HL-60/S4 treated with retinoic acid at 250 ng/mL for 4 days and 3 days (cell line): ENCODE results near the gene PACRG.
"Not testable (repeated sequence)": the region's sequence is repeated elsewhere in the genome, so short reads cannot be mapped to it uniquely, and the experiment has no call there.

Experiments
- in situ Hi-C: fragments of 300-500 bp; cut with MboI; formaldehyde crosslinking; loops from 2 replicates; pipeline ENCODE4 v1.7.0; 2022; ENCODE audit warnings: low sequenced_read_pairs

Gene PACRG

DNA sequence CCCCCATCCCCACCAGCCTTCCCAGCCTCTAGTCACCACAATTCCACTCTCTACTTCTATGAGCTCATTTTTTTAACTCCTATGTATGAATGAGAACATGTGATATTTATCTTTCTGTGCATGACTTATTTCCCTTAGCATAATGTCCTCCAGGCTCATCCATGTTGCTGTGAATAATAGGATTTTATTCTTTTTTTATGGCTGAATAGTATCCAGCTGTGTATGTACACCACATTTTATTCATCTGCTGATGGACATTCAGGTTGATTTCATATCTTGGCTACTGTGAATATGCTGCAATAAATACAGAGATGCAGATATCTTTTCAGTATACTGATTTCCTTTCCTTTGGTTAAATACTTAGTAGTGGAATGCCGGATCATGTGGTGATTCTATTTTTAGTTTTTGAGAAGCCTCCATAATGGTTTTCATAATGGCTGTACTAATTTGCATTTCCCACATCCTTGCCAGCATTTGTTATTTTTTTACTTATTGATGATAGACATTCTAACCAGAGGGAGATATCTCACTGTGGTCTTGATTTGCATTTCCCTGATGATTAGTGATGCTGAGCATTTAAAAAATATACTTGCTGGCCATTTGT, 194.9 kb downstream of the PACRG start:
- in situ Hi-C loops: no loop called here

DNA sequence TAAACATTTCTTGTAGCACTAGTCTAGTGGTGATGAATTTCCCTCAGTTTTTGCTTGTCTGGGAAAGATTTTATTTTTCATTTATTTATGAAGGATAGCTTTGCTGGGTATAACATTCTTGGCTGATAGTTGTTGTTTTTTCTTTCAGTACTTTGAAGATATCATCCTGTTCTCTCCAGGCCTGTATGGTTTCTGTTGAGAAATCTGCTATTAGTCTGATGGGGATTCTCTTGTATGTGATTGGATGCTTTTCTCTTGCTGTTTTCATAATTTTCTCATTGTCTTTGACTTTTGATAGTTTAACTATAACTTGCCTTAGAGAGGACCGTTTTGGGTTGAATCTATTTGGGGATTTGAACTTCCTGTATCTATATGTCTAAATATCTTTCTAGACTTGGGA, 207.1 kb downstream of the PACRG start:
- in situ Hi-C loops: no loop called here

DNA sequence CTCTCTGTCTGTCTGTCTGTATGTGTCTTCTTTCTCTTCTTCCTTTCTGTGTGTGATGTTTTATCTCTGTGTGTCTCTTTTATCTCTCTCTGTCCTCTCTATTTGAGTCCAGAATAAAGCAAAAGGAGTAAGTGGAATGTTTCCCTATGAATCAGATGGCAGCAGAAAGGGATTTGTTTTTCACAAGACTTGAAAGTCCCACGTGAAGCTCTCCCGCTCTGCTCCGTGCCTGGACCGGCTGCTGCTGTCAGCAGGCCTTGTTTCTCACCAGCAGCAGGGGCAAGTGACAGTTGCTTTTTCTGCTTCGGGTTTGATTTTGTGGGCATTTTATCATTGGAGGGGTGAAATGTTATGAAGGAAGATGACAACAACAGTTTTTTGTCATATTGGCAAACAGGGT, 212.7 kb downstream of the PACRG start:
- in situ Hi-C loops: no loop called here

DNA sequence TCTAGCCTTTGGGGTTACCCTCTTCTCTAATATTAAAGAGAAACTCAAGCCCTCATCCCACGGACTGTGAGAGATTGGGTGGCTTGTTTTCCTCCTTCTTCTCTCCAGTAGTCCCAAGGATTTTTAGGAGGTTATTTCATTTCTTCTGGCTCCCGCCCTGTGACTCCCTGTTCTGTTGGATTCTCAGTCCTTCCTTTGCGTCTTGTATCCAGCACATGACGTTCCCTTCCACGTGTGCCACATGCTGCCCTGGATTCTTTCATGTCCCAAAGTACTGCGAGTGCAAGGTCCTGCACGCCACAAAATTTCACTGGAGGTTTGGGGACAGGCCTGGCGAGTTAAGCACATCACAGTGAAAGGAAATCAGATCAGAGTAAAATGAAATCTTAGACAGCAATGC, 213.4 kb downstream of the PACRG start:
- in situ Hi-C loops: no loop called here

DNA sequence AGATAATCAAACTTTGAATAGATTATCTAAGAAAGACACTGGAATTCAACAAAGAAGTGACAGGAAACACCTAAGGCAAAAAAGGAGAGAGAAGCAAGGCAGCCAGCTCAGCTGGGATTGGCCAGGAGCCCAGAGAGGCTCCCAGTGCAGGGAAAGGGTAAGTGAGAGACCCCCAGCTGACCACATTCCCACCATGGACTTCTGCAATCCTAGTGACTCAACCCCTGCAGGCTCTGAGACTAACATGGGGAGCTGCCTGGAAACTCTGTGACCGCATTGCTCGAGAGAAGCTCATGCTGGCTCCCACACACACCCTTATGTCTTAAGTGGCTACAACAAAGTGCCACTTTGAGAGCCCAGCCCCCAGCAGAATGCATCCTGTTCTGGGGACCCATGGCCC, 215.1 kb downstream of the PACRG start:
- in situ Hi-C loops: no loop called here

DNA sequence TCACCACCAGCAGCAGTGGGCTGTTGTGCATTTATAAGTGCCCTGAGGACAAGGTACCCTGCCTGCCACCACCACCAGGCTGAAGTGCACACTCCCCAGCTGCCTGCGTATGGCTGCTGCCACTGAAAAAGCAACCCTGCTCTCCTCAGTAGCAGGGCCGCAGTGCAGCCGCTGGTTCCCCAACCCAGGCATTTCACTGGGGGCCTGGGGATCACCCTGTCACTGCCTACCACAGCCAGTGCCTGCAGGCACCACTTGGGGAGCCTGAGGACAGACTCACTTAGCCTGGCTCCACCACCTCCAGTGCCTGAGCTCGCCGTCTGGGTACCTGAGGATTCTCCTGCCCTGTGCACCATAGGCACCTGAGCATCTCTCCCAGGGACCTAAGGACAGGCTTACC, 215.6 kb downstream of the PACRG start:
- in situ Hi-C loops: no loop called here

DNA sequence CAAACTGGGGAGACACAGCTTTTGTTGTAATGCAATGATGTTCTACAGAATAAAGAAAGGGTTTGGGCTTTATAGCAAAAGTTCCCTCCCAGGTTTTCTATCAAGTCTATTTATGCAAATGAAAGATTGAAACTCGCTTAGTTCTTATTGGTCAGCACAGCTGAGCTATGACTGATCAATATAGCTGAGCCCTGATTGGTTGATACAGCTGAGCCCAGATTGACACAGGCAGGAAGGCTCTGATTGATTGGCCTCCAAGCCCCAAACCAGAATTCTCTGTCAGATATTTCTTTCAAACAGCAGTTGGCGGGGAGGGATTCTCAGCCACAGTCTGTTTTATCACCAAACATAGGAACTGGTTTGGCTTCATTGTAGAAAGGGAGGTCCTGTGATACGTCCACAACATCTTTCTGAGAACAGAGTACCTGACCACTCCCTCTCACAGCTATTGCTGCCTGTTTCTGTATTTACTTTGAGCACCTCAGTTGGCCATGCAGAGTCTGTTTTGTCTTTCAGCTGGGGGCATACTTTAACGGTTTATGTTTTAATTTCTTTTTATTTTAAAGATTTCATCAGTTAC, 223.5 kb downstream of the PACRG start:
- in situ Hi-C loops: no loop called here

DNA sequence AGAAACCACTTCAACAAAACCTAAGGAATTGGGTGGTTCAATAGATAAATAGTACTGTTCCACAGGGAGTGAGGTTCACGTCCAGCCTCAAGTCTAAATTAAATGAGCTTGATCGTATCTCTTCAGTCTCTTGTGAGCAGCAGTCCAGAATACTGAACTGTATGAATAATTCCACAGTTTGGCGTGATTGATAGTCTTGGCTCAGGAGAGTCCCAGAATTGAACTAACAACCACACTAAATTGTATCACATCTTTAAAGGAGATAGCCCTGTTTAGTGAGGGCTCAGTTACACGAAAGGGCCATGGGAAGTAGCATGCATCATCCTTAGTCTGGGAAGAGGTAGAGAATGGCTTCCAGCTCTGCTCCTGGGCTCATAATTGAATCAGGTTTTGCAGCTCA, 224.6 kb downstream of the PACRG start:
- in situ Hi-C loops: no loop called here

DNA sequence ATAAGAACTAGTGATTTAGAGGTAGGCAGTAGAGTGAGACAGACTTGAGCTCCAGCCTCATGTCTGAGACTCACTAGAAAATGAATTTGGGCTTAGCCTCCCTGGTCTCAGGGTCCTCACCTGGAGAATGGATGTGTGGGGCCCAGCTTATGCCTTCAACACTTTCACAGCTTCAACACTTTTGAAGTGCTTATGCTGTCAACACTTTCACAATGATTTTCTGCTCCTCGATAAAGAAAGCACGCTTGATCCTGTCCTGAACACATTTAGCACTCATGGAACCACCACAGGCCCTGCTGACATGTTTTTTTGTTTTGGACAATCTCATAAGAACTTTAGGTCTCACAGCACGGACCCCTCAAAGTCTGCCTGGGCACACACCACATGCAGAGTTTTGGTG, 229.3 kb downstream of the PACRG start:
- in situ Hi-C loops: no loop called here

DNA sequence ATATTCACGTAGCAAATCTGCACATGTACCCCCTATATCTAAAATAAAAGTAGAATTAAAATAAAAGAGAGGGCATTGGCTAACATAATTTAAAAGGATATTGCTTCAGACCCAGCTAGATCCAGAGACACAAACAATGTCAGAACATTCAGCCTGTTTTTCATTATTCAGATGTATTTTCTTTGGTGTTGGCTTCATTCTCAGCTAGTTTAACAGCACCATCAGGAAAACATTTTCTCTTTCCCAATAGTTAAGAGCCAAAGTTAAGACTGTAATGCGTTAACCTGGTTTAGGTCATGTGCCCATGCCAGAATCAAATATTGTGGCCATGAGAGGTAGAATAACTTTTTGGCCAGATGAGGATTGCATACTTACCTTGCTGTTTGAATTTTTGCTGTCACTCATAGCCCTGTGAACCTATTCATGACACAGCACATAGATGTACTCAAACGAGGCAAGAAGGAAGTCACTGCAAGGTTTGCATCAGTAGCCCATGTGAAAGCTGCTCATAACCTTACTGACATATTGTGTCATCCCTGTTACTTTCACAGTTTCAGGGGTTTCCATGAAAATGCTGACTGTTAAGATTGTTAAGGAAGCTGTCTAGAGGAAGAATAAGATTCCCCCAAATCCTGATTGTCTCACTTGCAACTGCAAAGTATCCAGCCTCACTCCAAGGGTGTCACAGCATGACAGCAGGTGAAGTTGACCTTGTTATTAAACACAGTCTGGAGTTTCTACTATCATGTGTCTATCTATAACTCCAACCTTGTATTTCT, 233.1 kb downstream of the PACRG start:
- in situ Hi-C loops: no loop called here

DNA sequence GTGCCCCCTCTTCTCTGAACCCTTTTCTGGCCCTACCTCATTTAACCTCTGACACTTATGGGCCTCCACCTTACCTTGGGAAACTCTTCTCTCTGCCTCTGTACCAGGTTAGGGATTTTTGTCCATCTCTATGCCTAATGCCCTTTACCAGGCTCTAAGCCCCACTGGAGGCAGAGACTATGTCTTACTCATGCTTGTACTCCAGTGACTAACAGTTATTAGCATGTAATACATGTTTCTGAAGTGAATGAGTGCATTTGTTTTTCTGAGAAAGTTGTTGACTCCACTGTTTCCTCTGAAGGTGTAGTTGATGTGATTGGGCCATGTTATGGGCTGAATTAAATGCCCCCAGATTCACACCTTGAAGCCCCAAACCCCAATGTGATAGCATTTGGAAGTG, 234.3 kb downstream of the PACRG start:
- in situ Hi-C loops: no loop called here

DNA sequence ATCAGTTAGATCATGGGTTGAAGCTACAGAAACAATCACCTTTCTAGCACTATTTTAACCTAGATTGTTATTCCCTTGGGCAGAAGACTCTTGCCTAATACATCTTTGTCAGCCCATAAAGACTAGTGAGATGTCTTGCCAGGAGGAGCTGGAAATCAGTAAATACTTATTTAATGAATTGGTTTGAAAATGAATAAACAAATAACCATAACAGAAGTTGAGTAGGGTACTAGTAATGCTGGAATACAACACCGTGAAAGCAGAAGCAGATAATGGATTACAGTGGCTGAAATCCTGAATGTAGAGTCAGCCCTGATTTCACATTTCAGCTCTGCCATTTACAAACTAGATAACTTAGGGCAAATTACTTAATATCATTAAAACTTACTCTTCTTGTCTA, 236.1 kb downstream of the PACRG start:
- in situ Hi-C loops: no loop called here

DNA sequence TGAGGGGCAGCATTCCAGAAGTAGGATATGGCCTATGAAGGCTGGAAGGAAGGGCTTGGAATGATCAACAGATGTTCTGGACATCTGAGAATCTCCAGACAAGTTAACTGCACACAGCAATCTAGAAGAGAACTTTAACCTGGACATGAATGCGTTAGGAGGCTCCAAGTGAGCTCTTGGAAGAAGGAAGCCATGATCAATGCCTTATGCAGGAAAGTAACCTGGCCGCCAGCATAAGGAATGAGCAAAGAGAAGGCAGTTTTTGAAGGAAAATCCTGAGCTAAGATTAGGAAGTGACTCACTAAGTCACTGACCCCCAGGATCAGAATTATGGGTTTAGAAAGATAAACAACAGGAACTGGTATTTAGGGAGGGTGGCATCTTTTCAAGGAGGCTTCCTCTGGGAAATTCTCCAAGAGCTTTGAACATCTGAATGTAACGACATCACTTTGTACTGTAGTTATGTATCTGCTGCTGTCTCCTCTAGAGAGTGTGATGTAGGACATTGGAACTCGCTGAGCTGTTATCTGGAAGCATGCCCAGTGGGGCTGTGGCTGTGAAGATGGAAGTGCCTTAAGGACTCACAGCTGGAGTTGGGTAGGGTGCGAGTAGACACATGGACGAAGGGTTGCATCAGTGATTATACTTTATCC, 236.8 kb downstream of the PACRG start:
- in situ Hi-C loops: no loop called here

DNA sequence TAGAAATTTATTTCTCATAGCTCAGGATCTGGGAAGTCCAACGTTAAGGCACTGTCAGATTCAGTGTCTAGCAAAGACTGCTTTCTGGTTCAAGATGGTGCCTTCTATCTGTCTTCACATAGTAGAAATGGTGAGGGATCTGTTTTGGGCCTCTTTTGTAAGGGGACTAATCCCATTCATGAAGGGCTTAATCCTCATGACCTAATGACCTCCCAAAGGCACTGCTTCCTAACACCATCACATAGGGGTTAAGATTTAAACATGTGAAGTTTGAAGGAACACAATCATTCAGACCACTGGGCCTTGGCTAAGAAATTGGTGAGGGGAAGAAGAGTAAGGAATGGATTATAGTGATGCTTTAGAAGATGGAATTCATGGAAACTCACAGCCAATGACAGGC, 237.6 kb downstream of the PACRG start:
- in situ Hi-C loops: no loop called here

DNA sequence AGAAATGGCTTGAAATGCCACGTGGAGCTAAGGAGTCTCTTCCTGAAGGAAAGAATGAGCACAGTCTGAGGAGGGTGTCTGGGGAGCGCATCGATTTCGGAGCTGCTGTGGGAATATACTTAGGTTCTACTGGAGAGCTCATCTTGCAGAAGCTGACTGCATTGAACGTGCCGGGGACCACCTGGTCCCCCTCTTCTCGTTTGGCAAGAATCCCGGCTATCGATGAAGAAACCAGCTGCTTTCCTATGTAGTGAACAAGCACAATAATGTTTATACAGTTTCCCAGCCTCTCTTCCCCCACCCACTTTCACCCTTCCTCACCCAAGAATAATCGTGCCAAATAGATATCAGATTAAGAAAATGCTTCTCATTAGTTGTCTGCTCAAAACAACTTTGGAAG, 242.5 kb downstream of the PACRG start:
- in situ Hi-C loops: no loop called here

DNA sequence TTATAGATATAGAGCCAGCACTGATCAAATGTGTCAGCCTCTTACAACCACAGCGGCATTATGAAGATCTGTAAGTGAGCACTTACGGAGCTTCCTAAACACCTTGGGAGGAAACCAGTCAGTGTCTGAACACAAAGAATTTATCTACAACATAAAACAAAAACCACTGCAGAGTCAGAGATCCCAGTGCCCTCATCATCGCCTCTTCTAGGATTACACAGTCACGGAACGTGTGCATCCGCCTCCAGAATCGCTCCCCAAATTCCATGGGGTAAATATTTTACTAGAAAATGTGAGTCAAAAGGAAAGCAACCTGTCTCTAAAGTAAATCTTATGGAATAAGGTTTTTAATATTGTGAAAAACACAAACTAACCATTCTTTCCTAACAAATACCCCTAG, 243.6 kb downstream of the PACRG start:
- in situ Hi-C loops: no loop called here

DNA sequence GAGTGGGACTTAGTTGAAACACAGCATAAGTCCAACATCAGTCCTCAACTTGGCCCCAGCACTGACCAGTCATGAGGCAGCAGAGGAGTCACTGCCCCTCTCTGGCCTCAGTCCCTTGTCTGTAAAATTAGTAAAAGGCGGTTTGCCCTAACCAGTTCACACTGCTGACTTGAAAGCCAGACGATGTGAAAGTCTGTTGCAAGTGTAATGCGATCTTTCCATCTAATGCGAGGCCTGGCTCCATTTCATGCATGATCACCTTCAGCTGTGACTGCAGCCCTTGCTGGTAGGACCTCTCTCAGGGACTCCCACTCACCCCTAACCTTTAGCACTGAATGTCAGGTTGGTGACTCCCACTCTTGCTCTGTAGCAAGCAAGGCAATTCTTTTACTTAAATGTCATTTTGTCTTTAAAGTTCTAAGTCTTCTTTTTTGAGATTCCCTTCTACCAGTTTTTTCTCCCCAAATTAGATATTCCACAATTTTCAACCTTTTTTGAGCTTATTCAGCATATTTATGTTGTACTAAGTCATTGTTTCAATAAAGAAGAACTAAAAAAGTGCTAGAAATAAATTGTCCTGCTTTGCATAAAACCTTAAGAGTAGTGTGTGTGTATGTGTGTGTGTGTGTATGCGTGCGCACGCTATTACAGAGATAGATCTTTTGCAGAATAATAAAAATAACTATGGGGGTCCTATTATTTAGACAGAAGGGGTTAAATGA, 245.5 kb downstream of the PACRG start:
- in situ Hi-C loops: no loop called here

DNA sequence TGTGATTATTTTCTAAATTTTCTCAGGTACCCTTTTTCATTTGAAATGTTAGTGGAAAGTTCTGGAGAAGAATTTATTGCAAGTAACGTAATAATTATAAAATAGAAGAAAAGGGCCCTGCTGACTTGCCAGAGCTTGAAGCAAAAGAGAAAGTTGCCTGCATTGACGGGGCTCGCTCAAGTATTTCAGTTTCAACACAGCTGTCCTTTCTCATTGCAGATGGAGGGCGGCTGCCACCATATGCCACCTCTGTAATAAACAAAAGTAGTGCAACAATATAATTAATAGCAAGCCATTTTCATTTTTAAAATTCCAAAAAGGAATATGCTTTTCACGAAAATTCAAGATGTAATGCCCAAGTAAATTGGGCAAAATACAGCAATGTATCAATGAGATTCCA, 246.2 kb downstream of the PACRG start:
- in situ Hi-C loops: no loop called here

DNA sequence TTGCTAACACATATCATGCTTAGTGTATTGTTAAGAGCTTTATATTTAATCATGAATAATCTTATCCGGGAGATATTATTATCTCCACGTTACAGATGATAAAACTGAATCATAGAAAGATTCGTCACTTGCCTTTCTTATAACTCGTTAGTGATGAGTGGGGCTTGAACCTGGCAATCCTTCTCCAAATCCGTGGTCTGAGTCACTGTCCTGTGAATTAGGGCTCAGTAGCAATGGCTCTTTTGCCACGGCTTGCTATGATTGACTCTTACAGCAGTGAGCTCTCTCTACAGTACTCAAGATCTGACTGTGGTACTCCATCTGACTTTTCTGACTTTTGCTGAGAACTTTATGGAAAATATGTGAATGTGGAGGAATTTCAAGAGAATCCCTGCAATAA, 246.9 kb downstream of the PACRG start:
- in situ Hi-C loops: no loop called here

DNA sequence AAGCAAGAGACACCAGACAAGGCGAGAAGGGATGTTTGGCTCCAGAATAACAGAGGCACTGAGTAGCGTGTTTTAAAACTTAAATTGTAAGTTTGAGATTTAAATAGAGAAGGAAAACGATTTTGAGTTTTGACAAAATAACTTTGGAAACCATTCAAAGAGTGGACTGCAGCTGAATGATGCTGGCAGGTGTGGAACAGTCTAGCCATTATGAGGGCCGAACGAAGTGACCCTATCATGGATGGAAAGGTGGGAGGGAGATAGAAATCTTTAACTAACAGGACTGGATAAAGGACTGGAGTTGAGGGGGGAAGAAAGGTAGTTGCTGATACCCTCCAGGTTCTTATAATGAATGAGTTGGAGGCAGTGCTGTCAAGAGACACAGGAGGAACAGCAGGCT, 248.4 kb downstream of the PACRG start:
- in situ Hi-C loops: no loop called here

DNA sequence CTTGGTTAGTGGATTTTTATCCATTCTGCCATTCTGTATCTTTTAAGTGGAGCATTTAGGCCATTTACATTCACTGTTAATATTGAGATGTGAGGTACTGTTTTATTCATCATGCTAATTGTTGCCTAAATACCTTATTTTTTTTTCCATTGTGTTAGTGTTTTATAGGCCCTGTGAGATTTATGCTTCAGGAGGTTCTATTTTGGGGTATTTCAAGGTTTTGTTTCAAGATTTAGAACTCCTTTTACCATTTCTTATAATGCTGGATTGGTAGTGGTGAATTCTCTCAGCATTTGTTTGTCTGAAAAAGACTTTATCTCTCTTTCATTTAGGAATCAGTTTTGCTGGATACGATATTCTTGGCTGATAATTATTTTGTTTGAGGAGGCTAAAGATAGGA, 255.5 kb downstream of the PACRG start:
- in situ Hi-C loops: not testable (repeated sequence)
